Measurements from ENCODE around the gene ZBTB7C.

DNA sequence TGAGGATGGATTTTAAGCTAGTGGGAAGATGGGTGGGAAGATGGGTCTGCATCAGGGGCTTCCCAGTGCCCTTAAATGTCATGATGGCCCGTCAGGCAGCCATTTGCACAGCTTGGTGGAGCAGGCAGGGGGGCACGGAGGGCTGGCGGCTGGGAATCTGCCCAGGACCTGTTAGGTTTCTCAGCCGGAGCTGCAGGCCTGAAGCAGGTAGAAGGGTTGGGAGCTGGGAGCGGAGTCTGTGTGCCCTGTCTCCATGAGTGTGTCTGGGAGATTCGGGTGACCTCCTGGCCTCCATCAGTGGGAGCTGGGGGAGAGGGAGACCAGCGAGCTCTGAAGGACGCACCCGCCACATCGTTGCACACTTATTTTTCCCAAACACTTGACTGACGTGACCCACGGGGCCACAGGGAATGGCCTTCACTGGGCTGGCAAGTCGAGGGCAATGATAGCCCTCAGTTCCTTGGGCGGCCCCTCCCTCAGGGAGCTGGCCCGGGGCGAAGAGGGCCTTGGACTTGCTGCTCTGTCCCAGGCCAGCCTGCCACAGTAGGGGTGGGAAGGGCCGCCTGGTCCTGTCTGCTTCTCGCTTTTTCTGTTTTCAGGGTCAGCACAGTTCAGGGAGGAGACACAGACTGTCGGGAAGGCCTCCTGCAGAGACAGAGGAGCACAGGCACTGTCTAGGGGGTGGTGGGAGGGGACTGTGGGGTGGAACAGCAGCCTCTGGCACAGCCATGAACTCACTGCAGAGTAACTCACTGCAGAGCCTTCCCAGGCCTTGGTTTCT, 236.8 kb downstream of the ZBTB7C start:
- no peak for TF ChIP-seq CTCF (conservative IDR thresholded peaks at IDR 0.05; ENCODE audit: low read depth, low read length)
- TF ChIP-seq EZH2 (IDR thresholded peaks at IDR 0.05; ENCODE audit: borderline replicate concordance, low read depth, low read length, poor library complexity, severe bottlenecking) = no peak
